HG03045 (cell line): ENCODE results near the gene NLRP3.
"Not testable (repeated sequence)": the region's sequence is repeated elsewhere in the genome, so short reads cannot be mapped to it uniquely, and the experiment has no call there.

ENCODE experiments used
- ATAC-seq: cut with Tn5 transposase; IDR thresholded peaks from one replicate; pipeline ENCODE4 v1.9.1; 2021; ENCODE audit warnings: mild to moderate bottlenecking, moderate library complexity; ENCODE audit not compliant: unreplicated experiment

The NLRP3 gene

DNA sequence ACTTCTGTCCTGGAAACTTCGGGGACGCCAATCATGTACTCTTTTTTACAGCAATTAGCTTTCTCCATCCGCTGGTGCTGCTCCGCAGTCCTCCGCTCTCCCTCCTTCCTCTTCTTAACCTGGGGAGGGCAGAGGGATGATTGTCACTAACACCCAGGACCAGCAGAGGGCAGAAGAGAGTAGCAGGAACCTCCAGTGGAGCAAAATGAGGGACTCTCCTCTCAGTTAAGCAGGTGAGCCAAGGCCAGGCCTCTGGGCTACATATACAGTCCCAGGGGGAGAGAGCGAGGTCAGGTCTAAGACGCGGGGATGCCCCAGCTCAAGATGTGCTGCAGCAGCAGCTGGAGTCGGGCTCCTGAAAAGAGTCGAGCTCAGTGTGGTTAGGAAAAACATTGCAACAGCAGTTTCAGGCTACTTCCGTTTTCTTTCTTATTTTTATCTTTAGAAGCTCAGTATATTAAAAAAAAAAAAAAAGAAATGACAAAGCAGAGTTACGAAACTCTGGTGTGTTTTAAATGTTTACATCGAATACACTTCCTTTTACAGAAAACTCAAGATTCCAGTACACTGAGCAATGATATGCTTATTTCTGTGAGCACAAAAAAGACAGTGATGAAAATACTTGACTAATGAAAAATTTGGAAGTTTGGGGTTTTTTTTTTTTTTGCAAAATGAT lies 25.7 kb upstream of the NLRP3 start:
- ATAC-seq: peak; percentile 100

DNA sequence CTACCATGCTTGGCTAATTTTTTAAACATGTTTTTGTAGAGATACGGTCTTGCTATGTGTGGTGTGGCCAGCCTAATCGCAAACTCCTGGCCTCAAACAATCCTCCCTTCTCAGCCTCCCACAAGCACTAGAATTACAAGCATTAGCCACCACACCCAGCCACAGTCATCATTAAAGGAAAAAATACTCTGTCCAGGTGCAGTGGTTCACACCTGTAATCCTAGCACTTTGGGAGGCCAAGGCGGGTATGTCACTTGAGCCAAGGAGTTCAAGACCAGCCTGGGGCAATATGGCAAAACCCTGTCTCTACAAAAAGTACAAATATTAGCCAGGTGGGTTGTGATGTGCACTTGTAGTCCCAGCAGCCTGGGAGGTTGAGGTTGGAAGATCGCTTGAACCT lies 25.0 kb upstream of the NLRP3 start:
- ATAC-seq: no peak

DNA sequence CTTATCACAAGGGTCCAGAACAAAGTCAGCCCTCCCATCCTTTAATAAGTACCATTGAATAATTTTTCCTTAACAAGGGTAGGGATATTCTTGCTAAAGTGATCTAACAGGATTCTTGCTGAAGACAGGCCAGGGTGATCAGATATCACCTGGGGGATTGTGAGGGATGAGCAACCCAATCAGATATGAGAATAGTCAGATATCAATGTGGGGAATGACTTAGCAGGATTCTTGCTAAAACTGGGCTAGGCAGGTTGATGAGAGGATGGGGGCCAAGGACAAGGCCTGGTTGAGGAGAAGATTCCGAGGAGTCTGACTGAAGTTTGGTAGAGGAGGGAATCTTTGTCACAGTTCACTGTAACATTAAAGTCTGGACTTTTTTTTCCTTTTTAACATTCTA lies 23.9 kb upstream of the NLRP3 start:
- no peak for ATAC-seq

DNA sequence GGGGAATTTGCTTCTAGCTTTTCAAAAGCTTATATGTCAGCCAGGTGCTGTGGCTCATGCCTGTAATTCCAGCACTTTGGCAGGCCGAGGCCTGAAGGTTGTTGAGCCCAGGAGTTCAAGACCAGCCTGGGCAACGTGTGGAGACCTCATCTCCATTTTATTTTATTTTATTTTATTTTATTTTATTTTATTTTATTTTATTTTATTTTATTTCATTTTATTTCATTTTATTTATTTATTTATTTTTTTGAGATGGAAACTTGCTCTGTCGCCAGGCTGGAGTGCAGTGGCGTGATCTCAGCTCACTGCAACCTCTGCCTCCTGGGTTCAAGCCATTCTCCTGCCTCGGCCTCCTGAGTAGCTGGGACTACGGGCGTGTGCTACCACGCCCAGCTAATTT lies 20.9 kb upstream of the NLRP3 start:
- ATAC-seq: not testable (repeated sequence)

DNA sequence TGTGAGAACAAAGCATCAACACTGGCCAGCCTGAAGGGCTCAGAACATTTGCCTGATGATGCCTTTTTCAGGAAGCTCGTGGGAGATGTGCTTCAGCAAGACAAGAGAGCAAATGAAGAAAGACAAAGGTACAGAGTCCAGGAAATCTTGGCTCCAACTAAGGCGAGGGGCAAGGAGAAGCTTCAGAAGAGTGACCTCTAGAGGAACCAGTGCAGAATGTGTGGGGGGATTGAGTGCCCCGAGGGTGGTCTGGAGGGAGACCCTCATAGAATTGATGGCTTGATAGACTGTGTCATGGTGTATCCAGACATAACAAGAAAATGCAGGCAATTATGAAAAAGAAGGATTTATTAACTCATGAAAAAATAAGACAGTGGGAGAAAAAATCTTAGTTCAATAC lies 15.3 kb upstream of the NLRP3 start:
- no peak for ATAC-seq

DNA sequence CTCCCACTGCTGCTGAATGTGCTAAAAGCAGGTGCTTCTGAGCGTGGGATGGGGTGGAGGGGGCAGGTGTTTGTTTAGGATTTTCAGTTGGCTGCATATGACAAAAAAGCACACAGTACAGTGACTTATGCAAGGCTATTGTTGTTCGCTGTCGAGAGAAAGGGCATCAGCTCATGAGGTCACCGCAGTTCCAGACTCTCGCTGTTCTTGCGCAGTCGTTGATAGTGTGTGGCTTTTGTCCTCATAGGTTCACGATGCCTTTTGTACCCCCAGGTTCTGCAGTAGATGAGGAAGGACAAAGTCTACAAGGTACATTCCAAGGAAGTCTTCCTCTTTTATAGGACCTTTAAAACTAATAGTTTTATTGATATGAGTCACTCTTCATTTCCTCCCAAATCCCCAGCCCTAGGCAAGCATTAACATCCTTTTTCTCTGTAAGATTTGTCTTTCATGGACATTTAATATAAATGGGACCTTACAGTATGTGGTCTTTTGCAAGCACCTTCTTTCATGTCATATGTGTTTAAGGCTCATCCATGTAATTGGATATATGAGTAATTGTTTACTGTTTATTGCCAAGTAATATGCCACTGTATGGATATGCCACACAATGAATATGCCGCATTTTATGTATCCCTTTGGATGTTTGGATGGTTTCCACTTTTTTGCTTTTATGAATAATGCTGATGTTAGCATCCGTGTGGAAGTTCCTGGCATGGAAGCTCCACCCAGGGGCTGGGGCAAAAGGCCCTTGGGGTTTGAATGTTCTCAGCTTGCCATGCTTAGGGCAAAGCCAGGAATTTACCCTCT lies 14.5 kb upstream of the NLRP3 start:
- no peak for ATAC-seq

DNA sequence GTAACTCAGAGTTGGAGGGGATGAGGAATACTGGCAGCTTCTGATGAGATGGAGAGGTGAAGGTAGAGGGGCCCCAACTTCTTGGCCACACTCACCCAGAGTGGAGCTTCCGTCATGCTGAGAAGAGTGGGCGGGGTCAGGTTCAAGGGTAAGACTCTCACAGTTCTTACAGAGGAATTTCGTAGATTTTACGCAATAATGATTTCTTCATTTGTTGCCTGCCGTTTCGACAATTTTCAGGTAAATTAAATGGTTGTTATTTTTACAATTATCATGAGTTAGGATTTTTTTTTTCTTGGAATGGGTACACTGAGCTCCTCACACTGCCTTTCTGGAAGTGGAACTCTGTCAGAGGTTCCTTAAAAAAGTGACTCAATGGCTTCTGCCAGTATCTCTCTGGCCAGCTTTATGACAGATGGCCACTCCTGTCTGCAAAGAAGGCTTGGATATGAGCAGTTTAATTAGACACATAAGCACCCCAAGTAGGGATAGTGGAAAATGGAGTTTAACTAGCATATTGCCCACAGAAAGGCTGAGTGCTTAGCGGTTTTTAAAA lies 13.8 kb upstream of the NLRP3 start:
- ATAC-seq: no peak

DNA sequence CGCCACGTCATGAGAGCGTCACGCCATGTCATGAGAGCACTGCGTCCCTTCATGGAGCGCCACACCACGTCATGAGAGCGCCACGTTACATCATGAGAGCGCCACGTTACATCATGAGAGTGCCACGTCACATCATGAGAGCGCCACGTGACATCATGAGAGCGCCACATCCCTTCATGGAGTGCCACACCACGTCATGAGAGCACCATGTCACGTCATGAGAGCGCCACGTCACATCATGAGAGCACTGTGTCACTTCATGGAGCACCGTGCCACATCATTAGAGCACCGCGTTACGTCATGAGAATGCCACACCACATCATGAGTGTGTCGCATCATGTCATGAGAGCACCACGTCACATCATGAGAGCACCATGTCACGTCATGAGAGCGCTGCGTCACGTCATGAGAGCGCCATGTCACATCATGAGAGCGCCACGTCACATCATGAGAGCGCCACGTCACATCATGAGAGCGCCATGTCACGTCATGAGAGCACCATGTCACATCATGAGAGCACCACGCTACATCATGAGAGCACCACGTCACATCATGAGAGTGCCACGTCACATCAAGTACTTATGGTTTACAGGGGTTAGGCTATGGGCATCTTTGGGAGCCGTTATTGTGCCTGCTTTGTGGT lies 9.8 kb upstream of the NLRP3 start:
- no peak for ATAC-seq

DNA sequence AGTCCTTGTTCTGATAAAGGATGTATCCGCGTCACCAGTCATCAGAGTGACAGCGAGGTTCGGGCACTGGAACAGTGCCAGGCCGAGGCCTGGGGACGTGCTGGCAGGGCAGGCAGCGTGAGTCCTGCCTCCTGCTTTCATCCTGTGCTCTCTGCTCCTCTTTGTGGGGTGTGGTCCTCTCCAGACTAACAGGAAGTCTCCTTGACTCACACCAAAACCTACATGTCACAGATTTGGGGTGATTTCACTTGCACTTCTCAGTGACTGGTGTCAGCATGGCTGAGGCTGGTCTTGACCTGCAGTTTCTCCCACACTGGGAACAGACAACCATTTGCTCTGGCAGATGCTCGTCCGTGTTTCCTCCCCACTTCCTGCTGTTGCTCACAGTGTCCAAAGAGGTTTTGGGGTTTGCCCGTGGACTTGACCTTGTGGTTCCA lies 8.8 kb upstream of the NLRP3 start:
- ATAC-seq: peak; percentile 64

DNA sequence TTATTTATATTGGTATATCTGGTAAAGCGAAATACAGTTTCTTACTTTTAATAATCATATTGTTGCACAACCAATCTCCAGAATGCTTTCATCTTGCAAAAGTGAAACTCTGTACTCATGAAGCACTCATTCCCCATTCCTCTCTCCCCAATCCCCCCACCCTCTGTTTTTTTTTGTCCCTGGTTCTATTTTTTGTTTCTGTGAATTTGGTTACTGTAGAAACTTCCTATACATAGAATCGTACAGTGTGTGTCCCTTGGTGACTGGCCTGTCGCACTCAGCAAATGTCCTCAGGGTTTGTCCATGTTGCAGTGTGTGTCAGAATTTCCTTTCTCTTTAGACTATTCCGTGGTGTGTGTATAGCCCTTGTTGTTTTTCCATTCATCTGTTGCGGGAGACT lies 7.9 kb upstream of the NLRP3 start:
- no peak for ATAC-seq

DNA sequence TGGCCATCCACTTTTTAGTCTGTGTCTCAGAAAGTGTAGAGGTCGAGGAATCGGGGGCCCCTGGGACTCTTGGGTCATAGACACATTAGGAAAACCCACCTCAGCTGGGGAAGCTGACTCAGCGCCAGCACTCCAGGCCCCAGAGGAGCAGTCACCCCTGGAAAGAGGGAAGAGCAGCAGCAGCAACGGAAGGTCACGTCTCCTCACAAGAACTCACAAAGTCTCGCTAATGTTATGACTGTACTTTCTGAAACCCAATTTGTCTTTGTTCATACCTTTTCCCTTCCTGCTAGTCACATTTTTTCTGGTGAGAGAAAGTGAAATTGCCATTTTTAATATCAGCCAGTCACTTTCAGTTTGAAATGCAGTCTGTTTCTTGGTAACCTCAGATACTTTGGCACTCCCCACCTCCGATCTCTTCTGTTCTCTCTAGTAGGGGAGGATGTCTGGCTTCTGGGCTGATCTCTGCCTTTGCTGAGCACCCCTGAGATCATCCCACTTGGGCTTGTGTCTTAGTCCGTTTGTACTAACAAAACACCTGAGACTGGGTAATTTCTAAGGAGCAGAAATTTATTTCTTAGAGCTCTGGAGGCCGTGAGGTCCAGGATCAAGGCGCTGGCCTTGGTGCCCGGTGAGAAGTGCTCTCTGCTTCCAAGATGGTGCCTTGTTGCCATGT lies 6.0 kb upstream of the NLRP3 start:
- peak; percentile 81 for ATAC-seq

DNA sequence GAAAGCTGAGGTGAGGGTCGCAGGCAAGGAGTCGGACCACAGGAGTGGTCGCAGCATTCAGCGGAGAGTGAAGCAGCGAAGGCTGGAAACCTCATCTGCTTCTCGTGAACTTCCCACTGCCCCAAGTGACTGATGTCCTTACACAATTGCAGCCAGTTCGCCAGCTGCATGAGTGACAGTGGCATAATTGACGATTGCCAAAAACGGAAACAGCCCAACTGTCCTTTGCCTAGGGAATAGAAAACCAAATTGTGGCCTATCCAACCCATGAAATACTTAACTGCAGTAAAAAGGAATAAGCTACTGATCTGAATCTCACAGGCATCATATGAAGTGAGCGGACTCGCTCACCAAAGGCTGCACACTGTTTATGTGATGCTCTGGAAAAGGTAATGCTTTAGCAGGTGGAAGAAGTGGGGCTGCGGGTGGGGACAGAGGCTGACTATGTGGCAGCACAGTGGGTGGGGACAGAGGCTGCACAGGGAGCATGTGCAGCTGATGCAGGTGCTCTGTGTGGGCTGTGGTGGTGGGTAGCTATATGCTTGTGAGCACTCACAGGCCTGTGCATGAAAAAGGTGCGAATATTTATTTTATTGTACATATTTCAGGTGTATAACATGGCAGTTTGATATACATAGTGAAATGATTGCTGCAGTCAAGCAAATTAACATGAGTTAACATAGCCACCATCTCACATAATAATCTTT lies 4.2 kb upstream of the NLRP3 start:
- no peak for ATAC-seq

DNA sequence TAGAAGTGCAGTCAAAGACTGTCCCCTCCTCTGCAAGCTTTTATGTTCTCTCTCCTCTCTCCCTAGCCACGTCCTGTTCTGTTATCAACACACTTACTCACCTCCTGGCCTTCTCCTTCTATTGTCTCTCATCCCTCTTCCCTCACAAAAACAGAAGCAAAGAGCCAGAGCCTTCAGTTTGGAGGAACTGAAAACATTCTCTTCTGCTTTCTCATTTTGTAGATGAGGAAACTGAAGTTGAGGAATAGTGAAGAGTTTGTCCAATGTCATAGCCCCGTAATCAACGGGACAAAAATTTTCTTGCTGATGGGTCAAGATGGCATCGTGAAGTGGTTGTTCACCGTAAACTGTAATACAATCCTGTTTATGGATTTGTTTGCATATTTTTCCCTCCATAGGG lies 1.9 kb downstream of the NLRP3 start:
- no peak for ATAC-seq

DNA sequence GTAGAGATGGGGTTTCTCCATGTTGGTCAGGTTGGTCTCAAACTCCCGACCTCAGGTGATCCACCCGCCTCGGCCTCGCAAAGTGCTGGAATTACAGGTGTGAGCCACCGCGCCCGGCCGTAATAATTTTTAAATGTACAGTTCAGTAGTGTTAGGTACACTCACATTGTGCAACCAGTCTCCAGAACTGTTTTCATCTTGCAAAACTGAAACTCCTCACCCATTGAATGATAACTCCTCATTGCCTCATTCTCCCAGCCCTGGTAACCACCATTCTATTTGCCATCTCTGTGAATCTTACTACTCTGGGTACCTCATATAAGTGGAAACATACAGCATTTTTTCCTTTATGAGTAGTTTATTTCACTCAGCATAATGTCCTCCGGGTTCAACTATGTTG lies 3.4 kb downstream of the NLRP3 start:
- no peak for ATAC-seq

DNA sequence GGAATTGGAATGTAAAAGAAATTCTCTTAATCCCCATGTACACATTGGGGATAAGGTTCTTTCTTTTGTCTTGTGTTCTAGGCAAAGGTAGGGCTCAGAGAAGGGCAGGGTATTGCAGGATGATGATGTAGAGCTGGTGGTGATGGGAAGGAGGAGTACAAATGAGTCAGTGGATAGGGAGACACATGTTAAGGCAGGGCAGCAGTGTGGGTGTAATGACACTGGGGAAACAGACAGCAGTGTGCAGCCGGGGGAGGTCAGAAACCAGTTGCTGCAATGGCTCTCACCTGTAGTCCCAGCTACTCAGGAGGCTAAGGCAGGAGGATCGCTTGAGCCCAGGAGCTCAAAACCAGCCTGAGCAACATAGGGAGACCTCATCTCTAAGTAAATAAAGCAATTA lies 5.1 kb downstream of the NLRP3 start:
- no peak for ATAC-seq

DNA sequence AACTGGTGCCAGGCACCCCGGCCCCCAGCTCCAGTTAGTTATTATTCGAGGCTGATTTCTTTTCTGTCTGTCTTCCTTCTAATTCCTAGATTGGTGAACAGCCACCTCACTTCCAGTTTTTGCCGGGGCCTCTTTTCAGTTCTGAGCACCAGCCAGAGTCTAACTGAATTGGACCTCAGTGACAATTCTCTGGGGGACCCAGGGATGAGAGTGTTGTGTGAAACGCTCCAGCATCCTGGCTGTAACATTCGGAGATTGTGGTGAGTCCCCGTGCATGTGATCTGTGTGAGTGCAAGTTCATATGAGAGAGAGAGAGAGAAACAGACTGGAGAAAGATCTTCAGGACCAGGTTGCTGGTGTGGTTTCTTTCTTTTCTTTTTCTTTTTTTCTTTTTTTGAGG lies 13.5 kb downstream of the NLRP3 start:
- no peak for ATAC-seq

DNA sequence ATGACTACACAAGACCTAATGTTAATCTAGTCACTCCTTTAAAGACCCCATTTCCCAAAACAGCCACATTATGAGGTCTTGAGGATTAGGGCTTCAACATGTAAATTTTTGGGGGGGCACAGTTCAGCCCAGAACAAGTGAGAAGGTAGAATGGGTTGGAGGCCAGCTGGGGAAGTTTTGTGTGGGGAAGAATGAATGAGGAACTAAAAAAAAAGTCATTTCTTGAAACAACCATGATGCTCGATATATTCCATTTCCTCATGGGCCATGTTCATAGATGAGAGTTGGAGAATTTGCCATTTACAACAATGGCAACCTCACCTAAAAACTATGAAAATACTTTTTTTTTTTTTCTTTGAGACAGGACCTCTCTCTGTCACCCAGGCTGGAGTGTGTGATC lies 14.5 kb downstream of the NLRP3 start:
- no peak for ATAC-seq

DNA sequence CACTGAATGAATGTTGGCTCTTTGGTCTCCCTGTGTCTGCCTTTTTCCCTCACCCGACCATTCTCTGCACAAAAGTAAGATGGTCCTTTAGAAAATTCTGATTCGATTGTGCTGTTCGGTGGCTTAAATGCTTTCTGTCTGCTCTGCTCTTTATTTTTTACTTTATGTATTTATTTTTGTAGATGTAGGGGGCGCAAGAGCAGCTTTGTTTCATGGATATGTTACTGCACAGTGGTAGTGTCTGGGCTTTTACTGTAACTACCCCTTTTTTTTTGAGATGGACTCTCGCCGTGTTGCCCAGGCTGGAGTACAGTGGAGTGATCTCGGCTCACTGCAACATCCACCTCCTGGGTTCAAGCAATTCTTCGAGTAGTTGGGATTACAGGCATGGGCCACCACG lies 15.7 kb downstream of the NLRP3 start:
- ATAC-seq: no peak

DNA sequence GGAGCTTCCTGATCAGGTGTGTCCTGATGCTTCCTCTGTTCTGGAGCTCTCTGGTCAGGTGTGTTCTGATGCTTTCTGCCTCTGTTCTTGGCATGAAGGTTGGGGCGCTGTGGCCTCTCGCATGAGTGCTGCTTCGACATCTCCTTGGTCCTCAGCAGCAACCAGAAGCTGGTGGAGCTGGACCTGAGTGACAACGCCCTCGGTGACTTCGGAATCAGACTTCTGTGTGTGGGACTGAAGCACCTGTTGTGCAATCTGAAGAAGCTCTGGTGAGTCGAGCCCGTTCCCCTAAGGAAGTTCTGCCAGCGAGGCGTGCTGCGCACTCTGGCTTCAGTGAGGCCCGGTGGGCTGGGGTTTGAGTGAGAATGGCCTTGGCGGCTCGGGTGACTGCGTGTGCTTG lies 18.0 kb downstream of the NLRP3 start:
- ATAC-seq: no peak

DNA sequence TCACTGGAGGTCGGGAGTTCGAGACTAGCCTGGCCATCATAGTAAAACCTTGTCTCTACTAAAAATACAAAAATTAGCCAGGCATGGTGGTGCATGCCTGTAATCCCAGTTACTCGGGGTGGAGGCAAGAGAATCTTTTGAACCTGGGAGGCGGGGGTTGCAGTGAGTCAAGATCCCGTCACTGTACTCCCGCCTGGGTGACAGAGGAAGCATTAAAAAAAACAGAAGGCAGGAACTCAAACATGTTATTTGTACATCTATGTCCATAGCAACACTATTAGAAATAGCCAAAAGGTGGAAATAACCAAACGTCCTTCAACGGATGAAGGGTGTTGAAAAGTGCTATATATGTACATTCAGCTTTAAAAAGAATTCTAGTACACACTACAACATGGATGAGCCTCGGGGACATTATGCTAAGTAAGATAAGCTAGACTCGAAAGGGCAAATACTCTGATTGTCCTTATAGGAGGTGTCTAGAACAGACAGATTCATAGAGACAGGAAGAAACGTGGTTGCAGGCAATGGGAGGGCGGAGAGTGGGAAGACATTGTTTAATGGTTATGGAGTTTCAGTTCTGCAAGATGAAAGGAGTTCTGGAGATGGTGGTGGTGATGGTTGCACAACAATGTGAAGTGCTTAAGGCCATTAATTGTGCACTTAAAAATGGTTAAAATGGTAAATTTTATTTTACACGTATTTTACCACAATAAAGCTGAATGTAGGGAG lies 19.2 kb downstream of the NLRP3 start:
- ATAC-seq: no peak
